Ishikawa (cell line): ENCODE measurements around the gene COG8.

ENCODE experiments used
- EP300 ChIP-seq: IDR thresholded peaks from 2 replicates; pipeline ENCODE4 v1.6.1; 2012; ENCODE audit warnings: borderline replicate concordance
- RAD21 ChIP-seq: IDR thresholded peaks from 2 replicates; pipeline ENCODE4 v1.6.1; 2012; ENCODE audit warnings: low read depth
- TAF1 ChIP-seq: IDR thresholded peaks from 2 replicates; pipeline ENCODE4 v1.6.1; 2012; ENCODE audit warnings: low read depth, mild to moderate bottlenecking
- YY1 ChIP-seq: IDR thresholded peaks from 2 replicates; pipeline ENCODE4 v1.6.1; 2012; ENCODE audit warnings: low read depth

DNA sequence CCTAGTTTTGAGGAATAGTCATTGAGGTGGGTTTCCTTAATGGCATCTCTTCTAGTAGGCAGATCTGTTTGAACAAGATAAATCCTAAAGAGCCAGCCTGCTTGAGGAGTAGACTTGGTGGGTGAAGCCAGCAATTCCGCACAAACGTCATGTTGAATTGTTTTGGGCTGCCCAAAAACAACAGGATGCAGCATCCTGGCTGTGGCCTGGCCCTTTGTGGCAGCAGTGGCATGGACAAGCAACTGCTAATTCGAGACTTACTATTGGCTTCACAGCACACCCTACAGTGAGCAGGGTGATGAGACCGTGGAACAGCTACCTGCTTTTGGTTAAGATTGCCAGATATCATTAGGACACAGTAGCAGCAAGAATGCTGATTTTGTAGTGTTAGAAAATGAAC lies 37.5 kb downstream of the COG8 start:
- no peak for TF ChIP-seq TAF1
- TF ChIP-seq EP300 = no peak
- TF ChIP-seq YY1 = no peak
- TF ChIP-seq RAD21 = no peak
